Endothelial cell of umbilical vein (primary cell): Measurements from ENCODE around the gene SLC9C2. TPM values are rescaled to one million over a fixed set of nuclear protein-coding genes. Genes with fewer than 3 reads are reported as not detected.

Experiments
- BruUV-seq: library from RNA; stranded (reverse); fragments of 400-500 nt; replicated peaks from 2 replicates; lab custom pipeline; 2021; lab: Mats Ljungman, UMichigan
- CTCF ChIA-PET: fragments of 300-600, 350-600 bp; sonication (Branson Sonifier 250); formaldehyde crosslinking; loops from one replicate; lab custom pipeline; 2021; ENCODE audit warnings: antibody characterized with exemption, inconsistent platforms; lab: Charles Lee
- POLR2A ChIA-PET: fragments of 300-600, 350-600 bp; sonication (Branson Sonifier 250); formaldehyde crosslinking; loops from one replicate; lab custom pipeline; 2021; ENCODE audit warnings: antibody characterized with exemption, inconsistent platforms; lab: Charles Lee
- DNase-seq: peaks from one replicate; pipeline ENCODE4 v3.0.0-alpha.2; 2011; ENCODE audit warnings: low read depth, low spot score
- FAIRE-seq: peaks from 2 replicates; lab custom pipeline; 2011; peaks lifted over from hg19 to GRCh38; lab: Jason Lieb, UNC
- H2AFZ ChIP-seq: 2 replicates; pipeline ENCODE4 v1.6.0; 2012; ENCODE audit warnings: low read depth, low read length, control low read depth, inconsistent platforms
- H3K27ac ChIP-seq: 2 replicates; pipeline ENCODE4 v1.5.1; 2011; ENCODE audit warnings: low read depth, mild to moderate bottlenecking, control low read depth, low read length, moderate library complexity; ENCODE audit not compliant: insufficient read depth
- H3K27me3 ChIP-seq, 2 experiments: 2 replicates each; pipeline versions ENCODE4 v1.6.0 to v1.6.1; 2011; ENCODE audit warnings: low read length in 2 of 2, mixed read lengths in 1 of 2; ENCODE audit not compliant: control insufficient read depth in 2 of 2, insufficient read depth in 2 of 2
- H3K36me3 ChIP-seq, 2 experiments: 2 replicates in 1 of 2; 3 replicates in 1 of 2; pipeline ENCODE4 v1.5.1; 2011; ENCODE audit warnings: low read length in 2 of 2, mild to moderate bottlenecking in 1 of 2, moderate library complexity in 1 of 2; ENCODE audit not compliant: control insufficient read depth in 2 of 2, insufficient read depth in 2 of 2; ENCODE audit errors: extremely low read depth in 1 of 2
- H3K4me1 ChIP-seq: 3 replicates; pipeline ENCODE4 v1.5.1; 2011; ENCODE audit warnings: mild to moderate bottlenecking, low read length; ENCODE audit not compliant: control insufficient read depth, insufficient read depth; ENCODE audit errors: extremely low read depth
- H3K4me2 ChIP-seq: 2 replicates; pipeline ENCODE4 v1.6.1; 2011; ENCODE audit warnings: low read length, control low read depth, mixed read lengths; ENCODE audit not compliant: insufficient read depth
- H3K4me3 ChIP-seq, 3 experiments: fragments of 200-600 bp in 1 of 3; sonication (generic), shearing (Covaris generic) in 1 of 3; replicated peaks in 1 of 3; 2 replicates each; pipeline ENCODE4 v1.5.1; 2011 to 2016; ENCODE audit warnings: control low read depth in 3 of 3, low read length in 3 of 3, mild to moderate bottlenecking in 2 of 3, inconsistent platforms in 1 of 3, low read depth in 1 of 3, moderate library complexity in 1 of 3; ENCODE audit not compliant: insufficient read depth in 1 of 3
- H3K79me2 ChIP-seq: 2 replicates; pipeline ENCODE4 v1.6.0; 2012; ENCODE audit warnings: low read length, inconsistent platforms; ENCODE audit not compliant: control insufficient read depth, insufficient read depth
- H3K9ac ChIP-seq: replicated peaks from 2 replicates; pipeline ENCODE3; 2011; ENCODE audit warnings: low read length, control low read depth; ENCODE audit not compliant: insufficient read depth; ENCODE audit errors: extremely low read depth
- H3K9me1 ChIP-seq: replicated peaks from 3 replicates; pipeline ENCODE4 v1.6.0; 2011; ENCODE audit warnings: mild to moderate bottlenecking, low read length; ENCODE audit not compliant: control insufficient read depth, insufficient read depth; ENCODE audit errors: extremely low read depth
- H3K9me3 ChIP-seq: replicated peaks from 2 replicates; pipeline ENCODE4 v1.5.1; 2012; ENCODE audit warnings: low read length, inconsistent platforms; ENCODE audit not compliant: control insufficient read depth, insufficient read depth
- H4K20me1 ChIP-seq: replicated peaks from 2 replicates; pipeline ENCODE3; 2011; ENCODE audit warnings: mild to moderate bottlenecking, low read length; ENCODE audit not compliant: control insufficient read depth, insufficient read depth; ENCODE audit errors: extremely low read depth
- EZH2 ChIP-seq: IDR thresholded peaks from 2 replicates; pipeline ENCODE4 v1.6.1; 2012; ENCODE audit warnings: borderline replicate concordance, low read depth, mild to moderate bottlenecking, moderate library complexity, low read length, inconsistent platforms; ENCODE audit not compliant: severe bottlenecking
- FOS ChIP-seq: IDR thresholded peaks from 2 replicates; pipeline ENCODE4 v1.6.1; 2011; ENCODE audit warnings: mild to moderate bottlenecking, low read length, moderate library complexity, borderline replicate concordance; ENCODE audit not compliant: insufficient read depth
- GATA2 ChIP-seq: IDR thresholded peaks from 2 replicates; pipeline ENCODE4 v1.7.0; 2011; ENCODE audit warnings: low read depth, mild to moderate bottlenecking, moderate library complexity, mixed read lengths, low read length; ENCODE audit not compliant: insufficient read length, insufficient read depth
- JUN ChIP-seq: IDR thresholded peaks from 2 replicates; pipeline ENCODE4 v1.6.1; 2011; ENCODE audit warnings: borderline replicate concordance, low read depth; ENCODE audit not compliant: insufficient read length, insufficient read depth
- MAX ChIP-seq: IDR thresholded peaks from 2 replicates; pipeline ENCODE4 v1.6.1; 2011; ENCODE audit not compliant: insufficient read depth, insufficient read length
- MYC ChIP-seq: IDR thresholded peaks from one replicate; pipeline ENCODE4 v1.6.1; 2011; ENCODE audit warnings: mild to moderate bottlenecking, low read depth, low read length
- POLR2A ChIP-seq: IDR thresholded peaks from 2 replicates; pipeline ENCODE4 v1.6.1; 2012; ENCODE audit warnings: low read depth, mild to moderate bottlenecking, control low read depth, low read length
- POLR2AphosphoS5 ChIP-seq: IDR thresholded peaks from 2 replicates; pipeline ENCODE4 v1.6.1; 2012; ENCODE audit warnings: low read depth, mild to moderate bottlenecking, control low read depth, low read length, moderate library complexity; ENCODE audit not compliant: insufficient read depth
- dilution Hi-C: fragments of 300-500 bp; cut with MboI; formaldehyde crosslinking; loops from one replicate; pipeline ENCODE4 v1.15.0; 2019; ENCODE audit warnings: low sequenced_read_pairs; ENCODE audit not compliant: extremely low pct_ligation_motif_present
- intact Hi-C: fragments of 100-400 bp; cut with micrococcal nuclease; formaldehyde crosslinking; loops from one replicate; pipeline ENCODE4 v1.10.0; 2022
- polyA plus RNA-seq, 4 experiments: library from polyadenylated mRNA; depleted of rRNA in 3 of 4; stranded (reverse) in 3 of 4; unstranded in 1 of 4; fragments of >200 nt; gene quantifications; 2 replicates each; pipeline versions ENCODE4 v1.2.1 to v1.2.3, GENCODE V29; 2011 to 2012; ENCODE audit warnings: missing spikeins in 1 of 4
- total RNA-seq: library from RNA; stranded (reverse); gene quantifications from 2 replicates; pipeline ENCODE4 v1.2.3, GENCODE V29; 2021

SLC9C2 gene
- total and polyA plus RNA-seq, 2 donors (not counting 3 experiments of a cell fraction or from before 2014, with no cell fraction given): 0.15 TPM; not detected in 1

GRCh38 chr1:173489149-173489600 is 113.7 kb downstream of the SLC9C2 start:
- intact Hi-C loops: no loop called here
- no peak overlapping the region for H3K27ac ChIP-seq
- POLR2A ChIA-PET: no interaction called here
- DNase-seq (no peak), FAIRE-seq (no peak)
- H3K27me3 ChIP-seq: no peaks in the 10 kb centered on the region
- CTCF ChIA-PET: no interaction called here
- dilution Hi-C loops: no loop called here
- no peaks in the 10 kb centered on the region for H3K79me2 ChIP-seq
- no peaks in the 10 kb centered on the region for H3K9me1 ChIP-seq
- H3K4me2 ChIP-seq: no peak overlapping the region
- H3K4me3 ChIP-seq: no peak overlapping the region
- peaks cover 19 to 31% of the 10 kb centered on the region in 2 experiments for H3K36me3 ChIP-seq
- H3K4me1 ChIP-seq: no peaks in the 10 kb centered on the region
- no TSS peak for BruUV-seq
- TF ChIP-seq MAX: no peak
- TF ChIP-seq GATA2: no peak
- TF ChIP-seq POLR2AphosphoS5: peak; percentile 26
- no peak for TF ChIP-seq MYC
- no peak for TF ChIP-seq EZH2
- TF ChIP-seq POLR2A: no peak
- TF ChIP-seq FOS: no peak
- H4K20me1 ChIP-seq: no peaks in the 10 kb centered on the region
- H3K9ac ChIP-seq: no peak overlapping the region
- H2AFZ ChIP-seq: no peak overlapping the region
- H3K9me3 ChIP-seq: no peaks in the 10 kb centered on the region

- Histone ChIP-seq H3K27me3 (no peaks in the 10 kb centered on the region), H3K4me3 (no peak overlapping the region), H3K4me1 (no peaks in the 10 kb centered on the region), H3K9me1 (no peaks in the 10 kb centered on the region), H3K9me3 (no peaks in the 10 kb centered on the region), H3K9ac (no peak overlapping the region), H3K4me2 (no peak overlapping the region), H3K79me2 (no peaks in the 10 kb centered on the region), H4K20me1 (no peaks in the 10 kb centered on the region), H3K27ac (no peak overlapping the region), H3K36me3 (peaks cover 21 to 37% of the 10 kb centered on the region in 2 experiments), H2AFZ (no peak overlapping the region)
- intact Hi-C loops: no loop called here
- ChIA-PET POLR2A (no interaction called here), CTCF (no interaction called here)
- FAIRE-seq (no peak), DNase-seq (no peak)
- no peak for TF ChIP-seq GATA2
- no peak for TF ChIP-seq FOS
- TF ChIP-seq JUN: no peak
- TF ChIP-seq MAX: no peak
- no peak for TF ChIP-seq POLR2AphosphoS5
- TF ChIP-seq POLR2A: no peak
- TF ChIP-seq EZH2: no peak
- dilution Hi-C loops: no loop called here
- BruUV-seq: no TSS peak
These were observed 114.9 kb downstream of the SLC9C2 start for GRCh38 chr1:173488001-173488400.
